ENCODE measurements around the gene ELMO1.

- TF ChIP-seq CTCF (IDR thresholded peaks at IDR 0.05) (no peak), ZFX (IDR thresholded peaks at IDR 0.05; ENCODE audit: borderline replicate concordance) (no peak)
Observed at GRCh38 chr7:37262181-37262580, 186.5 kb downstream of the ELMO1 start.

All from 22Rv1 (cell line).